ENCODE results near the gene PCDHGB3. TPM values are rescaled to one million over a fixed set of nuclear protein-coding genes. Genes with fewer than 3 reads are reported as not detected.
"Not testable (repeated sequence)": the region's sequence is repeated elsewhere in the genome, so short reads cannot be mapped to it uniquely, and the experiment has no call there.

The PCDHGB3 gene
- total RNA-seq, 1 donor from 2014 or later = 12.3 TPM

GRCh38 chr5:141393267-141393666 lies 23.2 kb downstream of the PCDHGB3 start:
- DNase-seq = no peak

DNA sequence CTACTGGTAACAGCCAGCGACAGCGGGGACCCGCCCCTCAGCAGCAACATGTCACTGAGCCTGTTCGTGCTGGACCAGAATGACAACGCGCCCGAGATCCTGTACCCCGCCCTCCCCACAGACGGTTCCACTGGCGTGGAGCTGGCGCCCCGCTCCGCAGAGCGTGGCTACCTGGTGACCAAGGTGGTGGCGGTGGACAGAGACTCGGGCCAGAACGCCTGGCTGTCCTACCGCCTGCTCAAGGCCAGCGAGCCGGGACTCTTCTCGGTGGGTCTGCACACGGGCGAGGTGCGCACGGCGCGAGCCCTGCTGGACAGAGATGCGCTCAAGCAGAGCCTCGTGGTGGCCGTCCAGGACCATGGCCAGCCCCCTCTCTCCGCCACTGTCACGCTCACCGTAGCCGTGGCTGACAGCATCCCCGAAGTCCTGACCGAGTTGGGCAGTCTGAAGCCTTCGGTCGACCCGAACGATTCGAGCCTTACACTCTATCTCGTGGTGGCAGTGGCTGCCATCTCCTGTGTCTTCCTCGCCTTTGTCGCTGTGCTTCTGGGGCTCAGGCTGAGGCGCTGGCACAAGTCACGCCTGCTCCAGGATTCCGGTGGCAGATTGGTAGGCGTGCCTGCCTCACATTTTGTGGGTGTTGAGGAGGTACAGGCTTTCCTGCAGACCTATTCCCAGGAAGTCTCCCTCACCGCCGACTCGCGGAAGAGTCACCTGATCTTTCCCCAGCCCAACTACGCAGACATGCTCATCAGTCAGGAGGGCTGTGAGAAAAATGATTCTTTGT lies 24.6 kb downstream of the PCDHGB3 start:
- DNase-seq = not testable (repeated sequence)

DNA sequence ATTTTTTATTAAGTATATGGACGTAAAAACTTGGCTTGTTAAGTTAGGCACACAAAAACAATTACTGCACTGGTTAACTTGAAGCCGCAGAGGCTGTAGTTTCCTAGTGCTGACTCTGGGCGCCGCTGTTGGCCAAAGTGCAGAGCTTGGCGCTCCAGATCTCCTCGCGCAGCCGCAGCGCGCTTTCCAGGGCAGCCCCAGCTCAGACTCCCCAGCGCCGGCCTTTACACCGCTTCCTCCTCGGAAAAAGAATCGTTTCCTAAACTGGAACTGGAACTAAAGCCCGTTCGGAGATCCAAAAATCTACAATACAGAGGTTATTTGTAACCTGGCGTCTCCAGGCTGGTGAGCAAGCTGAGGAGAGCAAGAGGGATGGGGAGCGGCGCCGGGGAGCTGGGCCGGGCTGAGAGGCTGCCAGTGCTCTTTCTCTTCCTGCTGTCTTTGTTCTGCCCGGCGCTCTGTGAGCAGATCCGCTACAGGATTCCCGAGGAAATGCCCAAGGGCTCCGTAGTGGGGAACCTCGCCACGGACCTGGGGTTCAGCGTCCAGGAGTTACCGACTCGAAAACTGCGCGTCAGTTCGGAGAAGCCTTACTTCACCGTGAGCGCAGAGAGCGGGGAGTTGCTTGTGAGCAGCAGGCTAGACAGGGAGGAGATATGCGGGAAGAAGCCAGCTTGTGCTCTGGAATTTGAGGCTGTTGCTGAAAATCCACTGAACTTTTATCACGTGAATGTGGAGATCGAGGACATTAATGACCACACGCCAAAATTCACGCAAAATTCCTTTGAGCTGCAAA lies 27.9 kb downstream of the PCDHGB3 start, which contains the start of gene PCDHGB5:
PCDHGB5 (plus strand) TSS at position 192 of the 796 bp plus-strand sequence; CDS start at position 373, 181 bp downstream.
- DNase-seq = not testable (repeated sequence)

DNA sequence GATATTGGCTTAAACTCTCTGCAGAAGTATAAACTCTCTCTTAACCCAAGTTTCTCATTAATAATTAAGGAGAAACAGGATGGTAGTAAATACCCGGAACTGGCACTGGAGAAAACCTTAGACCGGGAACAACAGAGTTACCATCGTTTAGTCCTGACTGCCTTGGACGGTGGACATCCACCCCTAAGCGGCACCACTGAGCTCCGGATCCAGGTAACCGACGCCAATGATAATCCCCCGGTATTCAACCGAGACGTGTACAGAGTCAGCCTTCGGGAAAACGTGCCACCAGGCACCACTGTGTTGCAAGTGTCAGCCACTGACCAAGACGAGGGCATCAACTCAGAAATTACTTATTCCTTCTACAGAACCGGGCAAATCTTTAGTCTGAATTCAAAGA lies 28.6 kb downstream of the PCDHGB3 start:
- no peak for DNase-seq

DNA sequence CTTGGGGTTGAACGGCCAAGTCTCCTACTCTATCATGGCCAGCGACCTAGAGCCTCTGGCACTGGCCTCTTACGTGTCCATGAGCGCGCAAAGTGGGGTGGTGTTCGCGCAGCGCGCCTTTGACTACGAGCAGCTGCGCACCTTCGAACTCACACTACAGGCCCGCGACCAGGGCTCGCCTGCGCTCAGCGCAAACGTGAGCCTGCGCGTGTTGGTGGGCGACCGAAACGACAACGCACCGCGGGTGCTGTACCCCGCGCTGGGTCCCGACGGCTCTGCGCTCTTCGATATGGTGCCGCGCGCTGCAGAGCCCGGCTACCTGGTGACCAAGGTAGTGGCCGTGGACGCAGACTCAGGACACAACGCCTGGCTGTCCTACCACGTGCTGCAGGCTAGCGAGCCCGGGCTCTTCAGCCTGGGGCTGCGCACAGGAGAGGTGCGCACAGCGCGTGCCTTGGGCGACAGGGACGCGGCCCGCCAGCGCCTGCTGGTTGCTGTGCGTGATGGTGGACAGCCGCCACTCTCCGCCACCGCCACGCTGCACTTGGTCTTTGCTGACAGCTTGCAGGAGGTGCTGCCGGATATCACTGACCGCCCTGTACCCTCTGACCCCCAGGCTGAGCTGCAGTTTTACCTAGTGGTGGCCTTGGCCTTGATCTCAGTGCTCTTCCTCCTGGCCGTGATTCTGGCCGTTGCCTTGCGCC lies 29.7 kb downstream of the PCDHGB3 start:
- DNase-seq = no peak

- no peak for DNase-seq
Measured at GRCh38 chr5:141402553-141403243, 32.7 kb downstream of the PCDHGB3 start, which contains the start of gene PCDHGA9. TSS of gene PCDHGA9 (plus strand) at chr5:141402778. CDS start at chr5:141402953, 175 bp downstream.

DNA sequence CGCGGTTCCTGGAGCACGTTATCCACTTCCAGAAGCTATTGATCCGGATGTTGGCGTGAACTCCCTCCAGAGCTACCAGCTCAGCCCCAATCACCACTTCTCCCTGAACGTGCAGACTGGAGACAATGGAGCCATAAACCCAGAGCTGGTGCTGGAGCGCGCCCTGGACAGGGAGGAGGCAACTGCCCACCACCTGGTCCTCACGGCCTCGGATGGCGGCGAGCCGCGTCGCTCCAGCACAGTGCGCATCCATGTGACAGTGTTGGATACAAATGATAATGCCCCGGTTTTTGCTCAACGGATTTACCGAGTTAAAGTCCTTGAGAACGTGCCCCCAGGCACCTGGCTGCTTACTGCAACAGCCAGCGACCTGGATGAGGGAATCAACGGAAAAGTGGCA lies 33.3 kb downstream of the PCDHGB3 start:
- no peak for DNase-seq

DNA sequence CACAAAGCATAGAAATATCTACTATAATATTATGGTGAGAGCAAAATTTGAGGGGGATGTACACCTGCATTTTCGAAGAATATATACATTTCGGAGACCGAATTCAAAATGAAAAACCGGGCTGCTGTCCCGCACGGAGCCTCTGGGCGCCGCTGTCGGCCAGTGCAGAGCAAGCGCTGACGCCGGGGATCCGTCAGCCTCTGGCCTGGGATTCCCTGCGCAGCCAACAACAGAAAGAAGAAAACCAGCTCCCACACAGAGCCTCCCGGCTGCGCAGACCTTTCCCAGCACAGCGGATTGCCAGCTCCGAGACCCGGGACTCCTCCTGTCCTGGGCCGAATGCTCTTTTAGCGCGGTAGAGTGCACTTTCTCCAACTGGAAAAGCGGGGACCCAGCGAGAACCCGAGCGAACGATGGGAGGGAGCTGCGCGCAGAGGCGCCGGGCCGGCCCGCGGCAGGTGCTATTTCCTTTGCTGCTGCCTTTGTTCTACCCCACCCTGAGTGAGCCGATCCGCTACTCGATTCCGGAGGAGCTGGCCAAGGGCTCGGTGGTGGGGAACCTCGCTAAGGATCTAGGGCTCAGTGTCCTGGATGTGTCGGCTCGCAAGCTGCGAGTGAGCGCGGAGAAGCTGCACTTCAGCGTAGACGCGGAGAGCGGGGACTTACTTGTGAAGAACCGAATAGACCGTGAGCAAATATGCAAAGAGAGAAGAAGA lies 37.9 kb downstream of the PCDHGB3 start, which contains the start of gene PCDHGB6:
PCDHGB6 (plus strand) TSS at position 232 of the 716 bp plus-strand sequence; CDS start at position 414, 182 bp downstream.
- DNase-seq = not testable (repeated sequence)

DNA sequence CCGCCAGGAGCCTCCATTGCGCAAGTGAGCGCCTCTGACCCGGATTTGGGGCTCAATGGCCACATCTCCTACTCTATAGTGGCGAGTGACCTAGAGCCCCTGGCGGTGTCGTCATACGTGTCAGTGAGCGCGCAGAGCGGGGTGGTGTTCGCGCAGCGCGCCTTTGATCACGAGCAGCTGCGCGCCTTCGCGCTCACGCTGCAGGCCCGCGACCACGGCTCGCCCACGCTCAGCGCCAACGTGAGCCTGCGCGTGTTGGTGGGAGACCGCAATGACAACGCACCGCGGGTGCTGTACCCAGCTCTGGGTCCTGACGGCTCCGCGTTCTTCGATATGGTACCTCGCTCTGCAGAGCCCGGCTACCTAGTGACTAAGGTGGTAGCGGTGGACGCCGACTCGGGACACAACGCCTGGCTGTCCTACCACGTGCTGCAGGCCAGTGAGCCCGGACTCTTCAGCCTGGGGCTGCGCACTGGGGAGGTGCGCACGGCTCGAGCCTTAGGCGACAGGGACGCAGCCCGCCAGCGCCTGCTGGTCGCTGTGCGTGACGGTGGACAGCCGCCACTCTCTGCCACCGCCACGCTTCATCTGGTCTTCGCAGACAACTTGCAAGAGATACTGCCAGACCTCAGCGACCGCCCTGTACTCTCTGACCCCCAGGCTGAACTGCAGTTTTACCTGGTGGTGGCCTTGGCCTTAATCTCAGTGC lies 39.7 kb downstream of the PCDHGB3 start:
- DNase-seq = no peak

DNA sequence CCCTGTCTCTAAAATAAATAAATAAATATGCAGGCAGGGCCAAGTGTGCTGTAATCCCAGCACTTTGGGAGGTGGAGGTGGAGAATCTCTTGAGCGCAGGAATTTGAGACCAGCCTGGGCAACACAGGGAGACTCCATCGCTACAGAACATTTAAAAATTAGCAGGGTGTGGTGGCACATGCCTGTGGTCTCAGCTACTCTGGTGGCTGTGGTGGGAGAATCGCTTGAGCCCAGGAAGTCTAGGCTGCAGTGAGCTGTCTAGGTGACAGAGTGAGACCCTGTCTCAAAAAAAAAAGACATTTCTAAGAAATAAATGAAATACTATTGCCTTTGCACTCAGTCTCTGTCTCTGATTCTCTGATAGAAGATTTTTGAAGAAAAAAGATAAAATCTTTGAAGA lies 41.5 kb downstream of the PCDHGB3 start:
- no peak for DNase-seq

GRCh38 chr5:141412854-141413539 lies 43.0 kb downstream of the PCDHGB3 start, which contains the start of gene PCDHGA10:
TSS of gene PCDHGA10 (plus strand) at chr5:141412987. CDS start at chr5:141413176, 189 bp downstream.
- no peak for DNase-seq

GRCh38 chr5:141413540-141414069 lies 43.6 kb downstream of the PCDHGB3 start:
- no peak for DNase-seq

DNA sequence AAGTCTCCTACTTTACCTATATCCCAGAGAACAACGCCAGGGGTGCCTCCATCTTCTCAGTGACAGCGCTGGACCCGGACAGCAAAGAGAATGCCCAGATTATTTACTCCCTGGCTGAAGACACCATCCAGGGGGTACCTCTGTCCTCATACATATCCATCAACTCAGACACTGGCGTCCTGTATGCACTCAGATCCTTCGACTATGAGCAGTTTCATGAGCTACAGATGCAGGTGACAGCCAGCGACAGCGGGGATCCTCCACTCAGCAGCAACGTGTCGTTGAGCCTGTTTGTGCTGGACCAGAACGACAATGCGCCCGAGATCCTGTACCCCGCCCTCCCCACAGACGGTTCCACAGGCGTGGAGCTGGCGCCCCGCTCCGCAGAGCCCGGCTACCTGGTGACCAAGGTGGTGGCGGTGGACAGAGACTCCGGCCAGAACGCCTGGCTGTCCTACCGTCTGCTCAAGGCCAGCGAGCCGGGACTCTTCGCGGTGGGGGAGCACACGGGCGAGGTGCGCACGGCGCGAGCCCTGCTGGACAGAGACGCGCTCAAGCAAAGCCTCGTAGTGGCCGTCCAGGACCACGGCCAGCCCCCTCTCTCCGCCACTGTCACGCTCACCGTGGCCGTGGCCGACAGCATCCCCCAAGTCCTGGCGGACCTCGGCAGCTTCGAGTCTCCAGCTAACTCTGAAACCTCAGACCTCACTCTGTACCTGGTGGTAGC lies 44.7 kb downstream of the PCDHGB3 start:
- DNase-seq = not testable (repeated sequence)

DNA sequence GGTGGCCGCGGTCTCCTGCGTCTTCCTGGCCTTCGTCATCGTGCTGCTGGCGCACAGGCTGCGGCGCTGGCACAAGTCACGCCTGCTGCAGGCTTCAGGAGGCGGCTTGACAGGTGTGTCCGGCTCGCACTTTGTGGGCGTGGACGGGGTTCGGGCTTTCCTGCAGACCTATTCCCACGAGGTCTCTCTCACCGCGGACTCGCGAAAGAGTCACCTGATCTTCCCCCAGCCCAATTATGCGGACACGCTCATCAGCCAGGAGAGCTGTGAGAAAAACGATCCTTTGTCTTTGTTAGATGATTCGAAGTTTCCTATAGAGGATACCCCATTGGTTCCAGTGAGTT lies 45.2 kb downstream of the PCDHGB3 start:
- DNase-seq = not testable (repeated sequence)

GRCh38 chr5:141417494-141418172 lies 47.6 kb downstream of the PCDHGB3 start, which contains the start of gene PCDHGB7:
TSS of gene PCDHGB7 (plus strand) at chr5:141417677. CDS start at chr5:141417860, 183 bp downstream.
- DNase-seq = not testable (repeated sequence)

GRCh38 chr5:141419074-141419880 lies 49.2 kb downstream of the PCDHGB3 start:
- no peak for DNase-seq

GRCh38 chr5:141420855-141421488 lies 50.9 kb downstream of the PCDHGB3 start, which contains the start of gene PCDHGA11:
TSS of gene PCDHGA11 (plus strand) at chr5:141421051. CDS start at chr5:141421228, 177 bp downstream.
- no peak for DNase-seq
